ENCODE results near the gene ARHGEF3.
"Not testable (repeated sequence)": the region's sequence is repeated elsewhere in the genome, so short reads cannot be mapped to it uniquely, and the experiment has no call there.

Gene ARHGEF3

DNA sequence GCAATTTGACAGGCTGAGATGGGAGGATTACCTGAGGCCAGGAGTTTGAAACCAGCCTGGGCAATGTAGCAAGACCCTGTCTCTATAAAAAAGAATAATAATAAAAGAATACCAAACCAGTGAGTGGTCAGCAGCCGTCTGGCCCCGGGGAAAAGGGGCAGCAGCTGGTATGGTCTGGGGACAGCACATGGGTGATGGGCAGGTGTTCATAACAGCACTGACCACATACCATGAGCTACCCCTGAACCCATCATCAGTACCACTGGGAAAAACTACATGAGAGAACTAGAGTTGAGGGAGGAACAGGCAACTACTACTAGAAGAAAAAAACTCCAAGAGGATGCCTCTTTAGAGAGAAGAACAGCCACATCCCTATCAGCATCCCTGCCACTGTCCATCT is 40.7 kb downstream of the ARHGEF3 start:
- H3F3A ChIP-seq (ENCODE audit: control insufficient read depth, insufficient read depth) = no peaks in the 10 kb centered on the region
- no peaks in the 10 kb centered on the region for H3K36me3 ChIP-seq (ENCODE audit: control insufficient read depth, low read length)
- TF ChIP-seq CTCF (IDR thresholded peaks at IDR 0.05; ENCODE audit: low read depth, low read length, poor library complexity, severe bottlenecking) = no peak
- no peaks in the 10 kb centered on the region for H3K27me3 ChIP-seq (ENCODE audit: control insufficient read depth, low read length)
- no peaks in the 10 kb centered on the region for H3K9me2 ChIP-seq (replicated peaks; ENCODE audit: control insufficient read depth, low read length)
- no peaks in the 10 kb centered on the region for H3K9me3 ChIP-seq (ENCODE audit: control insufficient read depth, insufficient read depth, low read length)
- H3K4me1 ChIP-seq (ENCODE audit: control insufficient read depth, low read length) = peaks cover 13% of the 10 kb centered on the region
- no peaks in the 10 kb centered on the region for H3K79me2 ChIP-seq (ENCODE audit: control insufficient read depth, low read length)
- H3K4me2 ChIP-seq (ENCODE audit: low read length) = no peak overlapping the region
- H3K4me3 ChIP-seq (ENCODE audit: low read length) = no peak overlapping the region
- H4K20me1 ChIP-seq (ENCODE audit: control insufficient read depth, insufficient read depth, low read depth, low read length) = no peaks in the 10 kb centered on the region
- H3K27ac ChIP-seq (ENCODE audit: low read depth, low read length) = no peak overlapping the region

GRCh38 chr3:56759532-56759931 is 42.2 kb downstream of the ARHGEF3 start:
- no peak overlapping the region for H3K4me3 ChIP-seq (ENCODE audit: low read length)
- no peaks in the 10 kb centered on the region for H3K9me2 ChIP-seq (replicated peaks; ENCODE audit: control insufficient read depth, low read length)
- no peaks in the 10 kb centered on the region for H3K27me3 ChIP-seq (ENCODE audit: control insufficient read depth, low read length)
- TF ChIP-seq EZH2phosphoT487 (IDR thresholded peaks at IDR 0.05; ENCODE audit: borderline replicate concordance, low read length) = no peak
- TF ChIP-seq CTCF (IDR thresholded peaks at IDR 0.05; ENCODE audit: low read depth, low read length, poor library complexity, severe bottlenecking) = no peak
- no peak overlapping the region for H3K27ac ChIP-seq (ENCODE audit: low read depth, low read length)
- peaks cover 27% of the 10 kb centered on the region for H3K4me1 ChIP-seq (ENCODE audit: control insufficient read depth, low read length)
- no peak overlapping the region for H3K4me2 ChIP-seq (ENCODE audit: low read length)
- H4K20me1 ChIP-seq (ENCODE audit: control insufficient read depth, insufficient read depth, low read depth, low read length) = no peaks in the 10 kb centered on the region
- no peaks in the 10 kb centered on the region for H3K79me2 ChIP-seq (ENCODE audit: control insufficient read depth, low read length)
- H3K9me3 ChIP-seq (ENCODE audit: control insufficient read depth, insufficient read depth, low read length) = no peaks in the 10 kb centered on the region
- no peaks in the 10 kb centered on the region for H3F3A ChIP-seq (ENCODE audit: control insufficient read depth, insufficient read depth)
- no peaks in the 10 kb centered on the region for H3K36me3 ChIP-seq (ENCODE audit: control insufficient read depth, low read length)

GRCh38 chr3:56758539-56758981 is 43.2 kb downstream of the ARHGEF3 start:
- TF ChIP-seq EZH2phosphoT487 (IDR thresholded peaks at IDR 0.05; ENCODE audit: borderline replicate concordance, low read length) = no peak
- no peak for TF ChIP-seq CTCF (IDR thresholded peaks at IDR 0.05; ENCODE audit: low read depth, low read length, poor library complexity, severe bottlenecking)
- H4K20me1 ChIP-seq (ENCODE audit: control insufficient read depth, insufficient read depth, low read depth, low read length) = no peaks in the 10 kb centered on the region
- no peaks in the 10 kb centered on the region for H3K36me3 ChIP-seq (ENCODE audit: control insufficient read depth, low read length)
- no peak overlapping the region for H3K27ac ChIP-seq (ENCODE audit: low read depth, low read length)
- H3K4me2 ChIP-seq (ENCODE audit: low read length) = peak overlapping the region; percentile 0; the same call in 1 of the 2 replicates
- H3K4me1 ChIP-seq (ENCODE audit: control insufficient read depth, low read length) = peaks cover 37% of the 10 kb centered on the region
- no peaks in the 10 kb centered on the region for H3K79me2 ChIP-seq (ENCODE audit: control insufficient read depth, low read length)
- H3K9me2 ChIP-seq (replicated peaks; ENCODE audit: control insufficient read depth, low read length) = no peaks in the 10 kb centered on the region
- no peaks in the 10 kb centered on the region for H3K27me3 ChIP-seq (ENCODE audit: control insufficient read depth, low read length)
- H3F3A ChIP-seq (ENCODE audit: control insufficient read depth, insufficient read depth) = no peaks in the 10 kb centered on the region
- H3K4me3 ChIP-seq (ENCODE audit: low read length) = no peak overlapping the region
- H3K9me3 ChIP-seq (ENCODE audit: control insufficient read depth, insufficient read depth, low read length) = no peaks in the 10 kb centered on the region

GRCh38 chr3:56758042-56758441 is 43.7 kb downstream of the ARHGEF3 start:
- H3K27me3 ChIP-seq (ENCODE audit: control insufficient read depth, low read length); H3K27ac ChIP-seq (ENCODE audit: low read depth, low read length); H3K4me3 ChIP-seq (ENCODE audit: low read length); H3K9me3 ChIP-seq (ENCODE audit: control insufficient read depth, insufficient read depth, low read length); H3K79me2 ChIP-seq (ENCODE audit: control insufficient read depth, low read length); H3K4me2 ChIP-seq (ENCODE audit: low read length); H3K36me3 ChIP-seq (ENCODE audit: control insufficient read depth, low read length); H3F3A ChIP-seq (ENCODE audit: control insufficient read depth, insufficient read depth); H3K9me2 ChIP-seq (replicated peaks; ENCODE audit: control insufficient read depth, low read length); H4K20me1 ChIP-seq (ENCODE audit: control insufficient read depth, insufficient read depth, low read depth, low read length): not testable (repeated sequence)
- H3K4me1 ChIP-seq (ENCODE audit: control insufficient read depth, low read length) = peaks cover 42% of the 10 kb centered on the region
